AG09309 (cell line): Measurements from ENCODE around the gene CCDC85B.

Experiments
- DNase-seq: peaks from one replicate; pipeline ENCODE4 v3.0.0-alpha.2; 2010; ENCODE audit warnings: low read depth
- H3K4me3 ChIP-seq: 2 replicates; pipeline ENCODE4 v1.5.1; 2011; ENCODE audit warnings: mild to moderate bottlenecking, low read depth, low read length, moderate library complexity; ENCODE audit not compliant: control insufficient read depth
- TF ChIP-seq, protein P1 (sequence below): IDR thresholded peaks from 2 replicates; pipeline ENCODE4 v1.5.1; 2011; ENCODE audit warnings: mild to moderate bottlenecking, low read depth, low read length, inconsistent platforms; ENCODE audit not compliant: insufficient read depth, control insufficient read depth; ENCODE audit errors: missing control alignments

Gene CCDC85B

DNA sequence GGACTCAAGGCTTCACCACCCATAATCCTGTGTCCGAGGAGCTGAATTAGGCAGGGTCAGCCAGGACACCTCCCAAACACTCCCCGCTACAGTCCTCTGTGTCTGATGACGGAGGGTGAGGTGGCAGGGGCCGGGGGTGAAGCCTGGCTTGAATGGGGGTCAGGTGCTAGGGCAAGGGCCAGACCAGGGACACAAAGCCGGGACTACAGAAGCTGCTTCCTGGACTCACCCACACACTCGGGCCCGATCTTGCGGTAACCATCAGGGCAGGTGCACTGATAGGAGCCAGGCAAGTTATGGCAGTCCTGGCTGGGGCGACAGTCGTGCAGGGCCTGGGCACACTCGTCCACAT lies 20.2 kb upstream of the CCDC85B start:
- H3K4me3 ChIP-seq = no peak overlapping the region
- TF ChIP-seq, protein P1, sequence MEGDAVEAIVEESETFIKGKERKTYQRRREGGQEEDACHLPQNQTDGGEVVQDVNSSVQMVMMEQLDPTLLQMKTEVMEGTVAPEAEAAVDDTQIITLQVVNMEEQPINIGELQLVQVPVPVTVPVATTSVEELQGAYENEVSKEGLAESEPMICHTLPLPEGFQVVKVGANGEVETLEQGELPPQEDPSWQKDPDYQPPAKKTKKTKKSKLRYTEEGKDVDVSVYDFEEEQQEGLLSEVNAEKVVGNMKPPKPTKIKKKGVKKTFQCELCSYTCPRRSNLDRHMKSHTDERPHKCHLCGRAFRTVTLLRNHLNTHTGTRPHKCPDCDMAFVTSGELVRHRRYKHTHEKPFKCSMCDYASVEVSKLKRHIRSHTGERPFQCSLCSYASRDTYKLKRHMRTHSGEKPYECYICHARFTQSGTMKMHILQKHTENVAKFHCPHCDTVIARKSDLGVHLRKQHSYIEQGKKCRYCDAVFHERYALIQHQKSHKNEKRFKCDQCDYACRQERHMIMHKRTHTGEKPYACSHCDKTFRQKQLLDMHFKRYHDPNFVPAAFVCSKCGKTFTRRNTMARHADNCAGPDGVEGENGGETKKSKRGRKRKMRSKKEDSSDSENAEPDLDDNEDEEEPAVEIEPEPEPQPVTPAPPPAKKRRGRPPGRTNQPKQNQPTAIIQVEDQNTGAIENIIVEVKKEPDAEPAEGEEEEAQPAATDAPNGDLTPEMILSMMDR = no peak
- DNase-seq = no peak

DNA sequence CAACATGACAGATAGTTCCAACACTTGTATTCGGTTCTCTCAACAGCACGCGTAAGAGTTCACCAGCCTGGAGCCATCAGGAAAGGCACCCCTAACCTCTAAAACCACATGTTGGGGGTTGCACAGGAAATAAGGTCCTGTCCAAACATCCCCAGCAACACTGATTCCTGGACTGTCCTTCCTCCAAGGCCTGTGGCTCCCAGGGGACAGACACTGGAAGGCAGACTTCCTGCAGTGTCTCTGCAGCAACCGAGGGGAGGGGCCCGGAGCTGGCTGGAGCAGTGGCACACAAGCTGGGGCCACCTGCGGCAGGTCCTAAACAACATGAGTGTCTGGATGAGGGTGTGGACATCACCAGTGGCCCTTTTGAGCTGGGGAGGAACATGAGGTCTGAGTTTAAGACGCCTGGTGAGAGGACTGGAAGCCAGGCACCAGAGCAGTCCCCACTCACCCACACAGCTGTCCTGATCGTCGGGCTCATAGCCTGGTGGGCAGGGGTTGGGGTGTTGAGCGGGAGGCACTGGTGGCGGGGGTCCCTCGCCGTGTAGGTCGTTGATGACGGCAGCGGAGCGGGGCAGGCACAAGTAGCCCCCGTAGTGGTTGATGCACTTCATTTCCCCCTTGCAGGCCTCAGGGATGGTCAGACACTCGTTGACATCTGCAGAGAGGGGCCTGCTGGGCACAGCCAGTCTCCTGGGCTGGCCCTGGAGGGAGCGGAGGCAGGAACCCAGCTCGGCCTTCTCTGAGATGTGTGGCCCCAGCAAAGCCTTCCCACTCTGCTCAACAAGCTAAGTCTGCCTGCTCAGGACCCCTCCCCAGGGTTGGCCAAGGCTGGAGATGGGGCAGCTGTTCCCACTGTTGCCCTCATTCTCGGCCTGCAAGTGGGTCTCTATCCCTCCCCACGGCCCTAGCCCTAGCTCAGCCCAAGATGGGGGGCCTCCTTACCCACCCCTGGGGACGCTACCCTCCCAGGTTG lies 19.5 kb upstream of the CCDC85B start:
- TF ChIP-seq, protein P1 = no peak

DNA sequence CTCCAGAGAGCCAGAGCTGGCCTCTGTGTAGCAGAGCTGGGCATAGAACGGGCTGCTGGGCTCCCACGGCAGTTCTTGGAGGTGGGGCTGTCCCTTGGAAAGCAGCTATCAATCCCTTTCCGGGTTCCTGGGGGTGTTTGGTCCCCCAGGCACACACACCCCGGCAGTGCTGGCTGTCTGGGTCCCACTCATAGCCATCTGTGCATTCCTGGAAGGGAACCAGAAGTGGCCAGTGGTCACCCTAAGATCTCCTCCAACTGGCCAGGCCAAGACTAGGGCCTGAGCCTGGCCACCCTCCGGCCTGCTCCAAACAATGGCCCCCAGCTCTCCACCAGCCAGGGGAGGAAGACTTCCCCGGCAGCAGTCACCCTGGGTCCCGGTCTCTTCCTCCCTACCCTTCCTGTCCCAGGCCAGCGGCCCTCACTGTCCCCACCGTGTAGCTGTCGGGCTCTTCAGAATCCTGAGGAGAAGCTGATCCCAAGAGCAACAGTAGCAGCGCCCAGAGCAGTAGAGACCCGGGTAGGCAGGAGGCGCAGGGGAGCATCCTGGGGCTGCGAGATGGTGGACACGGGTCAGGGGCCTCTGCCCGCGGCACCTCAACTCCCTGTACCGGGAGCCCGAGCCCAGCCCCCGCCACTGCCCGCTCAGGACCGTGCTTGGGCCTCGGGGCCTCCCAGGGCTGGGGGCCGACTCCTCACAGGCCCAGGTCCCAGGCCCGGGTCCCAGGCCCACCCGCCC lies 18.5 kb upstream of the CCDC85B start:
- DNase-seq = no peak
- H3K4me3 ChIP-seq = peak overlapping the region; percentile 77
- TF ChIP-seq, protein P1 = peak; percentile 35

More for the DNA sequence above, 19.5 kb upstream of the CCDC85B start:
- DNase-seq = no peak
- peak overlapping the region; percentile 77 for H3K4me3 ChIP-seq

DNA sequence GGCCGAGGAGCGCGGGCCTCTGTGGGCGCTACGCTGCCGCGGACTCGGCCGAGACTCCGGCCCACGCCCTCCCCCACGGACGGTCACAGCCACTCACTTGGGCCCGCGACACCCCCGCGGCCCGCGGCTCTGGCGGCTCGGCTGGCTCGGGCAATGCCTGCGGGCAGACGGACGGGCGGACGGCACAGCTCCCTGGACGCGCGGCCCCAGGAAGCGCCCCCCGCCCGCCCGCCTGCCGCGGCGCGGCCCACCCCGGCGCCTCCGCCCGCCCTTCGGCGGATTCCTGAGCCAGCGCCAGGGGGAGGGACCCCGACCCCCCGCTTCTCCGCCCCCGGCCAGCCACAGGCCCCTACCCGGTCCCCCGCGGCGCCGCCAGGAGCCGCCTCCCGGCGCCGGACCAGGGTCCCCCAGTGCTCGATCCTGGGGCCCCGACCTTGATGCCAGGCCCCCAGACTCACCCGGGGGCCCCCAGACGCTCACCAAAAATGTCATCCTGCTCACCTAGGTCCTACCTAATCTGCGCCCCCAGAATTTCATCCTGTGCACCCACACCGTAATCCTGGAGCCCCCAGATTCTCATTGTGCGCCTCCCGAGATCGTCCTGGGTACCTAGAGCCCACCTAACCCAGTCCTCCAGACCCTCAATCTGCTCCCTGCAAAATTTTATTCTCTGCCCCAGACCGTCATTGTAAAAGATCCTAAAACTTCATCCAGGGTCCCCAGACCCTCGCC lies 17.7 kb upstream of the CCDC85B start, which contains the start of gene EFEMP2:
TSS of gene EFEMP2 (minus strand) at position 215 of the 732 bp plus-strand sequence. CDS start 446 bp downstream, outside the sequence.
- no peak for DNase-seq

DNA sequence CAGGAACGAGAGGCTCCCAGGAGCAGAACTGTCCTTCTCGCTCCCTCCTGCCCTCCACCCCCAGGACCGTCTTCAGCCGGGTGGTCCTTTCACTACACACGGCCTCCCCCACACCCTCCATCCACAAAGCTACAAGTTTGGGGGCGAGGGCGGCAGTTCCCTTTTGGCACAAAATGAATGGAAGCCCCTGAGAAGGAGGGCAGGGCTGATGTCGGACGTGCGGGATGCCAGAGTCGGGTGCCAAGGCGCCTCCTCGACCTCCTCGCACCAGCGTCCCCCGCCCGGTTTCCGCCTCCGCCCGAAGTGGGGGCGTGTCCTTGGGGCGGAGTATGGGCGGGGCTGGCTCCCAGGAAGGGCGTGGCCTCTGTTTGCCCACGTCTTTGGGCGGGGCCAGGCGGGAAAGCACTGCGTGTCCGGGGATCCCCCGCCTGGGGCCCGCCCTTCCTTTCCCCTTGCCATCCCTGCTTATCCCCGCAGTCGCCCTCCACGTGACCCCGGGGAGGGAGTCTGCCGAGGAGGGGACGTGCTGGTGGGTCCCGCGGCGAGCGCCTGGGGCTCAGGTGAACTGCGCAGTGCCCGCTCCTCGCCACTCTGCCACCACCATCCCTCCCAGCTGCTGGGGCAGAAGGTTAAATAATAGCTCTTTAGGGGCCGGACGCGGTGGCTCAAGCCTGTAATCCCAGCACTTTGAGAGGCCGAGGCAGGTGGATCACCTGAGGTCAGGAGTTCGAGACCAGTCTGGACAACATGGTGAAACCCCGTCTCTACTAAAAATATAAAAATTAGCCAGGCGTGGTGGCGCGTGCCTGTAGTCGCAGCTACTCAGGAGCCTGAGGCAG lies 16.9 kb upstream of the CCDC85B start:
- DNase-seq = no peak
- H3K4me3 ChIP-seq = peak overlapping the region; percentile 77
- TF ChIP-seq, protein P1 = no peak

More for the DNA sequence above, 17.7 kb upstream of the CCDC85B start, which contains the start of gene EFEMP2:
- TF ChIP-seq, protein P1 = no peak
- peak within 1 kb of the TSS; percentile 77 for H3K4me3 ChIP-seq

DNA sequence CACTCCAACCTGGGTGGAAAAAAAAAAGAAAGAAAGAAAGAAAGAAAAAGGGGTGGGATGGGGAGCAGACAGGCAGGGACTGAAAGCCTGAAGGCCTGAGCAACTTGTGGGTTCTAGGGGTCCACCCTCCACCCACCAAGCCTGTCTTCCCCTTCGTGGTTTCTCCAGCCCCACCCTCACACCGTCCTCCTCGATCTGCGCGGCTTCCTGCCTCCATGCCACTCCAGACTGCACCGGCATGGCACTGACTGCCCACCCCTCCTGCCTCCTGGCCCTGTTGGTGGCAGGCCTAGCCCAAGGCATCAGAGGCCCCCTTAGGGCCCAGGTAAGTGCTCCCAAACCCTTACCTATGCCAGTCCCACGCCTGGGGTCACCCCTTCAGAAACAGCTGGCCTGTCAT lies 10.9 kb upstream of the CCDC85B start, which contains the start of gene CTSW:
TSS of gene CTSW (plus strand) at position 221 of the 400 bp plus-strand sequence. CDS start at position 239, 18 bp downstream.
- TF ChIP-seq, protein P1 = no peak
- no peak for DNase-seq
- no peak within 1 kb of the TSS for H3K4me3 ChIP-seq
